IMR-90 (cell line): ENCODE results near the gene FN1. TPM values are rescaled to one million over a fixed set of nuclear protein-coding genes. Genes with fewer than 3 reads are reported as not detected.

Experiments
- ATAC-seq: fragments of 200-7000 bp; cut with Tn5 transposase; 2 replicates; pipeline ENCODE4 v1.9.1; 2020; ENCODE audit warnings: low read depth, mild to moderate bottlenecking, moderate library complexity
- BruUV-seq: library from RNA; stranded (reverse); fragments of 400-500 nt; replicated peaks from 2 replicates; lab custom pipeline; 2021; lab: Mats Ljungman, UMichigan
- CTCF ChIA-PET: fragments of 300-600 bp; formaldehyde crosslinking; extraction: SDS; loops from one replicate; lab custom pipeline; 2021; ENCODE audit warnings: antibody characterized with exemption; lab: Yijun Ruan, JAX
- POLR2A ChIA-PET: fragments of 300-600 bp; sonication (Branson Sonifier 250); formaldehyde crosslinking; loops from one replicate; lab custom pipeline; 2022; ENCODE audit warnings: antibody characterized with exemption; ENCODE audit not compliant: unreplicated experiment; lab: Charles Lee
- DNase-seq: peaks from one replicate; pipeline ENCODE4 v3.0.0; 2013
- H2AFZ ChIP-seq: replicated peaks from 2 replicates; pipeline ENCODE3; 2013; ENCODE audit warnings: low read length, mild to moderate bottlenecking; ENCODE audit not compliant: poor library complexity
- H2AK5ac ChIP-seq: 2 replicates; pipeline ENCODE4 v1.6.1; 2013; ENCODE audit warnings: low read depth, low read length, inconsistent platforms
- H2AK9ac ChIP-seq: replicated peaks from 2 replicates; pipeline ENCODE3; 2013; ENCODE audit warnings: mild to moderate bottlenecking, low read depth, low read length, moderate library complexity; ENCODE audit not compliant: poor library complexity
- H2BK120ac ChIP-seq: 2 replicates; pipeline ENCODE4 v1.6.1; 2013; ENCODE audit warnings: low read depth, low read length, inconsistent platforms
- H2BK15ac ChIP-seq: 3 replicates; pipeline ENCODE4 v1.6.1; 2013; ENCODE audit warnings: low read depth, low read length, inconsistent platforms
- H2BK20ac ChIP-seq: 2 replicates; pipeline ENCODE4 v1.6.1; 2013; ENCODE audit warnings: low read depth, mild to moderate bottlenecking, inconsistent platforms, low read length, moderate library complexity
- H2BK5ac ChIP-seq: 2 replicates; pipeline ENCODE4 v1.6.1; 2013; ENCODE audit warnings: mild to moderate bottlenecking, low read depth, low read length, inconsistent platforms; ENCODE audit not compliant: poor library complexity, severe bottlenecking
- H3K14ac ChIP-seq: replicated peaks from 2 replicates; pipeline ENCODE4 v1.6.1; 2013; ENCODE audit warnings: low read depth, low read length, inconsistent platforms
- H3K18ac ChIP-seq: 2 replicates; pipeline ENCODE4 v1.6.1; 2013; ENCODE audit warnings: low read depth, low read length, control low read depth
- H3K23ac ChIP-seq: 2 replicates; pipeline ENCODE4 v1.6.1; 2013; ENCODE audit warnings: low read depth, low read length, inconsistent platforms
- H3K27ac ChIP-seq: 2 replicates; pipeline ENCODE4 v1.5.1; 2013; ENCODE audit warnings: mild to moderate bottlenecking, control low read depth, low read length; ENCODE audit not compliant: insufficient read depth
- H3K27me3 ChIP-seq: 2 replicates; pipeline ENCODE4 v1.6.1; 2013; ENCODE audit warnings: low read length; ENCODE audit not compliant: control insufficient read depth, insufficient read depth
- H3K36me3 ChIP-seq: 2 replicates; pipeline ENCODE4 v1.6.1; 2013; ENCODE audit warnings: low read length, mixed read lengths; ENCODE audit not compliant: control insufficient read depth, insufficient read depth
- H3K4ac ChIP-seq: 2 replicates; pipeline ENCODE4 v1.6.1; 2013; ENCODE audit warnings: low read depth, low read length, inconsistent platforms
- H3K4me1 ChIP-seq: 2 replicates; pipeline ENCODE4 v1.6.1; 2013; ENCODE audit warnings: low read length, mixed read lengths; ENCODE audit not compliant: control insufficient read depth, insufficient read depth
- H3K4me2 ChIP-seq: 2 replicates; pipeline ENCODE4 v1.6.1; 2013; ENCODE audit warnings: low read depth, mild to moderate bottlenecking, control low read depth, low read length, moderate library complexity
- H3K4me3 ChIP-seq: 2 replicates; pipeline ENCODE4 v1.5.1; 2013; ENCODE audit warnings: low read depth, mild to moderate bottlenecking, control low read depth, low read length, moderate library complexity; ENCODE audit not compliant: insufficient read depth
- H3K56ac ChIP-seq: 2 replicates; pipeline ENCODE4 v1.6.1; 2013; ENCODE audit warnings: low read length, inconsistent platforms; ENCODE audit not compliant: insufficient read depth; ENCODE audit errors: extremely low read depth
- H3K79me1 ChIP-seq, 2 experiments: 2 replicates each; pipeline ENCODE4 v1.6.1; 2013; ENCODE audit warnings: low read length in 2 of 2, inconsistent platforms in 1 of 2, low read depth in 1 of 2
- H3K9ac ChIP-seq: 2 replicates; pipeline ENCODE4 v1.6.1; 2013; ENCODE audit warnings: low read depth, low read length, control low read depth
- H3K9me1 ChIP-seq: 2 replicates; pipeline ENCODE4 v1.6.1; 2013; ENCODE audit warnings: low read length, inconsistent platforms; ENCODE audit not compliant: insufficient read depth
- H3K9me3 ChIP-seq: 2 replicates; pipeline ENCODE4 v1.6.1; 2013; ENCODE audit warnings: low read length; ENCODE audit not compliant: control insufficient read depth, insufficient read depth
- H4K20me1 ChIP-seq: 2 replicates; pipeline ENCODE4 v1.6.1; 2013; ENCODE audit warnings: low read length, inconsistent platforms; ENCODE audit not compliant: insufficient read depth
- H4K5ac ChIP-seq: 2 replicates; pipeline ENCODE4 v1.6.1; 2013; ENCODE audit warnings: mild to moderate bottlenecking, low read depth, low read length, control low read depth
- H4K8ac ChIP-seq, 2 experiments: 2 replicates each; pipeline ENCODE4 v1.6.1; 2013; ENCODE audit warnings: low read depth in 2 of 2, low read length in 2 of 2, control low read depth in 1 of 2, inconsistent platforms in 1 of 2
- H4K91ac ChIP-seq: 2 replicates; pipeline ENCODE4 v1.6.1; 2013; ENCODE audit warnings: low read depth, low read length, inconsistent platforms; ENCODE audit not compliant: insufficient read depth
- CEBPB ChIP-seq: IDR thresholded peaks from 2 replicates; pipeline ENCODE4 v1.6.1; 2012; ENCODE audit warnings: low read depth, low read length, improper control_type of control experiment
- POLR2A ChIP-seq: IDR thresholded peaks from 2 replicates; pipeline ENCODE4 v1.6.1; 2012; ENCODE audit warnings: mild to moderate bottlenecking, low read depth, low read length
- RAD21 ChIP-seq: IDR thresholded peaks from 2 replicates; pipeline ENCODE4 v1.6.1; 2012; ENCODE audit warnings: low read length, improper control_type of control experiment
- RCOR1 ChIP-seq: IDR thresholded peaks from 2 replicates; pipeline ENCODE4 v1.6.1; 2012; ENCODE audit warnings: mild to moderate bottlenecking, low read length, improper control_type of control experiment; ENCODE audit not compliant: insufficient replicate concordance
- USF2 ChIP-seq: fragments of 150-350 bp; IDR thresholded peaks from 2 replicates; pipeline ENCODE4 v1.6.1; 2017; ENCODE audit warnings: mild to moderate bottlenecking, antibody characterized with exemption, low read length, low read depth
- dilution Hi-C: fragments of 300-500 bp; cut with HindIII; formaldehyde crosslinking; loops from one replicate; pipeline ENCODE4 v1.14.3; 2018; ENCODE audit warnings: low sequenced_read_pairs; ENCODE audit not compliant: unreplicated experiment
- in situ Hi-C: fragments of 300-500 bp; cut with MboI; formaldehyde crosslinking; loops from 3 replicates; pipeline ENCODE4 v1.14.3; 2019; ENCODE audit warnings: low sequenced_read_pairs, inconsistent platforms, mixed read lengths
- intact Hi-C: fragments of 100-400 bp; cut with micrococcal nuclease; formaldehyde crosslinking; loops from 2 replicates; pipeline ENCODE4 v1.10.0; 2022
- polyA plus RNA-seq, 3 experiments: library from polyadenylated mRNA; depleted of rRNA; stranded (reverse); fragments of >200 nt; gene quantifications; 2 replicates each; pipeline ENCODE4 v1.2.3, GENCODE V29; 2012; ENCODE audit warnings: low replicate concordance in 1 of 3
- total RNA-seq: library from RNA; depleted of rRNA; stranded (reverse); fragments of >200 nt; gene quantifications from 2 replicates; pipeline ENCODE4 v1.2.3, GENCODE V29; 2012

The FN1 gene
- total and polyA plus RNA-seq, 2 of the 4 experiments (the other 2 are of a cell fraction): 8,243 to 13,004 TPM

GRCh38 chr2:215368493-215368809 is 67.4 kb downstream of the FN1 start:
- no peak for DNase-seq
- Histone ChIP-seq H2BK5ac (no peak overlapping the region), H4K91ac (no peak overlapping the region), H3K4me3 (no peak overlapping the region), H3K4ac (no peak overlapping the region), H4K20me1 (peaks cover 38% of the 10 kb centered on the region), H3K4me1 (peaks cover 6% of the 10 kb centered on the region), H3K9ac (no peak overlapping the region), H2BK20ac (no peak overlapping the region), H2AFZ (no peak overlapping the region), H2AK9ac (no peak overlapping the region), H3K9me3 (no peaks in the 10 kb centered on the region), H3K9me1 (peaks cover 4% of the 10 kb centered on the region; the same call in 1 of the 2 replicates), H3K23ac (no peak overlapping the region), H2AK5ac (no peak overlapping the region), H3K27me3 (no peaks in the 10 kb centered on the region), H3K18ac (no peak overlapping the region), H4K5ac (no peak overlapping the region), H3K56ac (no peak overlapping the region), H2BK15ac (no peak overlapping the region), H3K27ac (no peak overlapping the region), H4K8ac (no peak overlapping the region), H3K36me3 (peaks cover 68% of the 10 kb centered on the region), H3K4me2 (no peak overlapping the region), H3K14ac (no peak overlapping the region), H2BK120ac (no peak overlapping the region), H3K79me1 (peaks cover 18 to 44% of the 10 kb centered on the region in 2 experiments; a peak in 3 of 4 replicates)
- ChIA-PET CTCF (no interaction called here), POLR2A (no interaction called here)
- TF ChIP-seq RCOR1 (no peak), USF2 (no peak), RAD21 (no peak), CEBPB (no peak), POLR2A (no peak)
- BruUV-seq: no TSS peak
- intact Hi-C loops (no loop called here), in situ Hi-C loops (no loop called here), dilution Hi-C loops (no loop called here)
- ATAC-seq: no peak
